ENCODE measurements around the gene PCDHB15.

- TF ChIP-seq POLR2A (IDR thresholded peaks at IDR 0.05; ENCODE audit: low read length) (no peak), GATA1 (IDR thresholded peaks at IDR 0.05; ENCODE audit: low read depth, low read length) (no peak)
Measured at GRCh38 chr5:141236516-141237313, 8.5 kb upstream of the PCDHB15 start.
